Mesangial cell (primary cell): ENCODE measurements around the gene THAP3. TPM values are rescaled to one million over a fixed set of nuclear protein-coding genes. Genes with fewer than 3 reads are reported as not detected.

Experiments used
- total RNA-seq: library from RNA; depleted of rRNA; stranded (reverse); fragments of >200 nt; gene quantifications from 2 replicates; pipeline ENCODE4 v1.2.3, GENCODE V29; 2015

The THAP3 gene, protein sequence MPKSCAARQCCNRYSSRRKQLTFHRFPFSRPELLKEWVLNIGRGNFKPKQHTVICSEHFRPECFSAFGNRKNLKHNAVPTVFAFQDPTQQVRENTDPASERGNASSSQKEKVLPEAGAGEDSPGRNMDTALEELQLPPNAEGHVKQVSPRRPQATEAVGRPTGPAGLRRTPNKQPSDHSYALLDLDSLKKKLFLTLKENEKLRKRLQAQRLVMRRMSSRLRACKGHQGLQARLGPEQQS
- total RNA-seq: 23.3 and 31.4 TPM in 2 replicates

DNA sequence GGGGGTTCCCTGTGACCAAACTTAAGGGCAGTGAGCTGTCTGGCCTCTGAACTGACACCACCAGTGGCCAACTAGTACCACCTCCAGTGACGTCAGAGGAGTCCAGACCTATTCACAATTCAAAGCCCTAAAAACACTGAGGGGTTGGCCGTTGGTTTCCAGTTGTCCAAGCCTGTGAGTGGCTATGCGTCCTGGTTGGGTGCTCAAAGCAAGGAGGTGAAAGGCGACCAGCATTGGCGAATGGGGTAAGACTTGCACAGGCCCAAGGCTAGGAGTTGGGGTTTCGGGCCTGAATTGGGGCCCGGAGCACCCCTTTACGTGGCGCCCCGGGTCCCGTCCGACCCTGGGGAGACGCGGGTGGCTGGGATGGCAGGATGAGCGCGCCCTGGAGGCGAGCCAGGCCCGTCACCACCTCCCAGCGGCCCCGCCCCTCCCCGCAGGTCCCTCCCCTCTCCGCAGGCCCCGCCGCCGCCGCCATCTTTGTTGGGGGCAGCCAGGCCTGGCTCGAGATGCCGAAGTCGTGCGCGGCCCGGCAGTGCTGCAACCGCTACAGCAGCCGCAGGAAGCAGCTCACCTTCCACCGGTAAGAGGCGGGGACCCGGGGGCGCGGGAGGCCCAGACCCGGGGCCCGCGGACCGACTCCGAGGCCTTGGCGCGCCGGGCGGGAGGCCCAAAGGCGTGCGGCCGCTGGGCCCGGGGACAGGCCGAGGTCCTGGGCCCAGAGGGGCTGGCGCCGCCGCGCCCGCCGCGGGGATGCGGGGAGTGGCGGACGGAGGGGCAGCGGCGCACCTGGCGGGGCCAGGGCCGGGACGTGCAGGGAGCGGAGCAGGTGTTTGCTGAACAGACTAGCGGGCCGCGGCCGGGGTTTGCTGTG is at the start of gene THAP3:
Gene THAP3 (plus strand): TSS at position 159 of the 874 bp plus-strand sequence. CDS start 351 bp downstream, at position 510.

DNA sequence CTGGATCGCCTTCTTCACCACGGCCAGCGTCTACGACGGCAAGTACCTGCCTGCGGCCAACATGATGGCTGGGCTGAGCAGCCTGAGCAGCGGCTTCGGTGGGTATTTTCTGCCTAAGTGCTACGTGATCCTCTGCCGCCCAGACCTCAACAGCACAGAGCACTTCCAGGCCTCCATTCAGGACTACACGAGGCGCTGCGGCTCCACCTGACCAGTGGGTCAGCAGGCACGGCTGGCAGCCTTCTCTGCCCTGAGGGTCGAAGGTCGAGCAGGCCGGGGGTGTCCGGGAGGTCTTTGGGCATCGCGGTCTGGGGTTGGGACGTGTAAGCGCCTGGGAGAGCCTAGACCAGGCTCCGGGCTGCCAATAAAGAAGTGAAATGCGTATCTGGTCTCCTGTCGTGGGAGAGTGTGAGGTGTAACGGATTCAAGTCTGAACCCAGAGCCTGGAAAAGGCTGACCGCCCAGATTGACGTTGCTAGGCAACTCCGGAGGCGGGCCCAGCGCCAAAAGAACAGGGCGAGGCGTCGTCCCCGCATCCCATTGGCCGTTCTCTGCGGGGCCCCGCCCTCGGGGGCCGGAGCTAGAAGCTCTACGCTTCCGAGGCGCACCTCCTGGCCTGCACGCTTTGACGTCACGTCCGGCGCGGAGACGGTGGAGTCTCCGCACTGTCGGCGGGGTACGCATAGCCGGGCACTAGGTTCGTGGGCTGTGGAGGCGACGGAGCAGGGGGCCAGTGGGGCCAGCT is 45.1 kb upstream of the THAP3 start, which contains the start of gene ZBTB48:
Gene ZBTB48 (plus strand): TSS at position 621 of the 745 bp plus-strand sequence. CDS start 616 bp downstream, outside the sequence.

DNA sequence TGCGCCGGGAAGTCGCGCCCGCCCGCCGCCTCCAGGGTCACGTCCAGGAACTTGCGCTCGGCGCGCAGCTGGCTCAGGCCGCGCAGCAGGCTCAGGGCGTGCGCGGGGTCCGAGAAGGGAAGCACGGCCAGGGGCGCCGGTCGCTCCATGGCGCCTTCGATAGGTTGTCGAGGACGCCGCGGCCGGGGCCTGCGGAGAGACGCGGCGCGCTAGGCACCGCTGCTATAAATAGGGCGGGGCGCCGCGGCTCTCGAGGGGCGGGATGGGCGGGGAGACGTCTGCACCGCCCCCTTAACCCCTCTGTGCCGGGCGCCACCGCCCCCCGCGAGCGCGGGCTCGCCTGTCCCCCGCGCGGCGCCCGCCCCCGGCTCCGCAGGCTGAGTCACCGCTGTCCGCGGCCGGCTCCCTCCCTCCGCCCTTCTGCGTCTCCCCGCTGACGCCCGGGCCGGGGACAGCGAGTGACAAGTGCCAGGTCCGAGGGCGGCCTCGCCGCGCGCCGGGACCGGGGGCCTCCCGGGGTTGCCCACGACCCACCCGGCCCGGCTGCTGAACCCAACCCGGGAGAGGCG is 21.9 kb upstream of the THAP3 start, which contains the start of gene KLHL21:
Gene KLHL21 (minus strand): TSS at position 201 of the 569 bp plus-strand sequence. CDS start 52 bp downstream, at position 149.

DNA sequence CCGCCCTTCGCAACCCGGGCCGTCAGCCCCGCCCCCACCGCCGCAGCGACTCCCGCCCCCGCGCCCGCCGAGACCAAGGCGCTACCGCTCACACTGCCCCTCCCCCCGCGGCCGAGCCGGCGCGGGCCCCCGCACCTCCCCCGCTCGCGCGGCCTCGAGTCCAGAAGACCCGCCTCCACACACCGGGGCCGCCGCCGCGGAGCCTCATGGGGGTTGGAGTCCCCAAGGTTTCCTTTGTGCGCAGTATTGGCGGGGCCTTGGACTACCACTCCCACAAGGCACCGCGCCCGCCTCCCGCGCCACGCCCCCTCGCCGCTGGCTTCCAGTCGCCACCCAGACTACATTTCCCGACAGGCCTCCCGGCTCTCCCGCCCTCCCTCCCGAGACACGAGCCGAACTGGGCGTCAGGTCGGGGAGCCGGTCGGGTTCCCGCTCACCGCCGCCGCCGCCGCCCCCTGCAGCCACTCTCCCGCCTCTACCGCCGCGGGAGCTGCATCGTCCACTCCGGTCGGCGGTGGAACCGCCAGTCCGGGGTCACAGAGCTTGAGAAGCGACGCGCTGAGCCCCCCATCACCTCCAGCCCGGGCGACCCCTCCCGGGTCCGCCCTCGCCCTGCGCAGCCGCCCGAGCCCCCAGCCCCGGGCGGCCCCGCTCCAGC is 11.2 kb upstream of the THAP3 start, which contains the start of gene PHF13:
Gene PHF13 (plus strand): TSS at position 371 of the 658 bp plus-strand sequence. CDS start 336 bp downstream, outside the sequence.

Other genes starting within 250 kb of the THAP3 start
- gene ACOT7, start 231.1 kb upstream of the THAP3 start, total RNA-seq: 60.0 and 97.4 TPM in 2 replicates
- gene HES2, start 204.9 kb upstream of the THAP3 start, total RNA-seq: 0.25 and 0.65 TPM in 2 replicates
- 0.25 and 0.33 TPM in 2 replicates for gene ESPN, start 200.1 kb upstream of the THAP3 start, total RNA-seq
- 4.2 and 8.0 TPM in 2 replicates for gene TNFRSF25, start 158.7 kb upstream of the THAP3 start, total RNA-seq
- gene PLEKHG5, start 133.2 kb upstream of the THAP3 start, total RNA-seq: 14.2 and 16.1 TPM in 2 replicates
- 16.4 and 23.8 TPM in 2 replicates for gene NOL9, start 70.4 kb upstream of the THAP3 start, total RNA-seq
- gene TAS1R1, start 69.6 kb upstream of the THAP3 start, total RNA-seq: not detected in 2 replicates
- gene ZBTB48, start 44.9 kb upstream of the THAP3 start, total RNA-seq: 10.3 and 20.4 TPM in 2 replicates
- gene KLHL21, start 22.0 kb upstream of the THAP3 start, total RNA-seq: 23.6 and 53.9 TPM in 2 replicates
- 8.0 and 16.1 TPM in 2 replicates for gene PHF13, start 11.1 kb upstream of the THAP3 start, total RNA-seq
- 42.9 and 47.9 TPM in 2 replicates for gene DNAJC11, start 76.9 kb downstream of the THAP3 start, total RNA-seq
- gene CAMTA1, start 160.6 kb downstream of the THAP3 start, total RNA-seq: 36.5 and 57.4 TPM in 2 replicates